A549 treated with DMSO at 1 μM for 4 hours (cell line): ENCODE data around the gene TAF11L4. TPM values are rescaled to one million over a fixed set of nuclear protein-coding genes. Genes with fewer than 3 reads are reported as not detected.

Experiments
- total RNA-seq: library from RNA; stranded (reverse); fragments of 200-300 nt; extraction: Qiagen RNA extraction; gene quantifications from 5 replicates; pipeline ENCODE4 v1.2.3, GENCODE V29; 2022; ENCODE audit warnings: low read depth

The TAF11L4 gene
- total RNA-seq = not detected in 5 replicates

DNA sequence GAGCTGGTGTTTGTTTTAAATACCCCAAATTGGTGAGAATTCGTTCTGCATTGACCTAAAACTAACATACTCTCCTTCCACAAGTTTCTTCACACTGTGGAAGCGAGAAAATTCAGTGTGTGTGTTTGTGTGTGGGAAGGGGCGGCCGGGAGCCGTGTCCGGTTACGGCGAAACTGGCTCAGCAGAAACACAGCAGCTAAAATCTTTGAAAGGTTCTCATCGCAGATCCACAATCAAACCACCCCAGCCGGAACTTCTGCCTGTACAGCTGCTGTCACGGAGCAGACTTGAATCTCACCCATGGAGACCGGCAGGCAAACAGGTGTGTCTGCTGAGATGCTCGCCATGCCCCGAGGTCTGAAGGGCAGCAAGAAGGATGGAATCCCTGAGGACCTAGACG is at the start of gene TAF11L4:
Gene TAF11L4, plus strand, starts transcription at position 301 of the 400 bp plus-strand sequence.

DNA sequence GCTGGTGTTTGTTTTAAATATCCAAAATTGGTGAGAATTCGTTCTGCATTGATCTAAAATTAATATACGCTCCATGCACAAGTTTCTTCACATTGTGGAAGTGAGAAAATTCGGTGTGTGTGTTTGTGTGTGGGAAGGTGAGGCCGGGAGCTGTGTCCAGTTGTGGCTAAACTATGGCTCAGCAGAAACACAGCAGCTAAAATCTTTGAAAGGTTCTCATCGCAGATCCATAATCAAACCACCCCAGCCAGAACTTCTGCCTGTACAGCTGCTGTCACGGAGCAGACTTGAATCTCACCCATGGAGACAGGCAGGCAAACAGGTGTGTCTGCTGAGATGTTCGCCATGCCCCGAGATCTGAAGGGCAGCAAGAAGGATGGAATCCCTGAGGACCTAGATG is 23.7 kb upstream of the TAF11L4 start, which contains the start of gene TAF11L2:
Gene TAF11L2, plus strand, starts transcription at position 301 of the 400 bp plus-strand sequence.

DNA sequence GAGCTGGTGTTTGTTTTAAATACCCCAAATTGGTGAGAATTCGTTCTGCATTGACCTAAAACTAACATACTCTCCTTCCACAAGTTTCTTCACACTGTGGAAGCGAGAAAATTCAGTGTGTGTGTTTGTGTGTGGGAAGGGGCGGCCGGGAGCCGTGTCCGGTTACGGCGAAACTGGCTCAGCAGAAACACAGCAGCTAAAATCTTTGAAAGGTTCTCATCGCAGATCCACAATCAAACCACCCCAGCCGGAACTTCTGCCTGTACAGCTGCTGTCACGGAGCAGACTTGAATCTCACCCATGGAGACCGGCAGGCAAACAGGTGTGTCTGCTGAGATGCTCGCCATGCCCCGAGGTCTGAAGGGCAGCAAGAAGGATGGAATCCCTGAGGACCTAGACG is 3.5 kb upstream of the TAF11L4 start, which contains the start of gene TAF11L3:
Gene TAF11L3, plus strand, starts transcription at position 301 of the 400 bp plus-strand sequence.

DNA sequence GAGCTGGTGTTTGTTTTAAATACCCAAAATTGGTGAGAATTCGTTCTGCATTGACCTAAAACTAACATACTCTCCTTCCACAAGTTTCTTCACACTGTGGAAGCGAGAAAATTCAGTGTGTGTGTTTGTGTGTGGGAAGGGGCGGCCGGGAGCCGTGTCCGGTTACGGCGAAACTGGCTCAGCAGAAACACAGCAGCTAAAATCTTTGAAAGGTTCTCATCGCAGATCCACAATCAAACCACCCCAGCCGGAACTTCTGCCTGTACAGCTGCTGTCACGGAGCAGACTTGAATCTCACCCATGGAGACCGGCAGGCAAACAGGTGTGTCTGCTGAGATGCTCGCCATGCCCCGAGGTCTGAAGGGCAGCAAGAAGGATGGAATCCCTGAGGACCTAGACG is 3.3 kb downstream of the TAF11L4 start, which contains the start of gene TAF11L5:
Gene TAF11L5, plus strand, starts transcription at position 301 of the 400 bp plus-strand sequence.

DNA sequence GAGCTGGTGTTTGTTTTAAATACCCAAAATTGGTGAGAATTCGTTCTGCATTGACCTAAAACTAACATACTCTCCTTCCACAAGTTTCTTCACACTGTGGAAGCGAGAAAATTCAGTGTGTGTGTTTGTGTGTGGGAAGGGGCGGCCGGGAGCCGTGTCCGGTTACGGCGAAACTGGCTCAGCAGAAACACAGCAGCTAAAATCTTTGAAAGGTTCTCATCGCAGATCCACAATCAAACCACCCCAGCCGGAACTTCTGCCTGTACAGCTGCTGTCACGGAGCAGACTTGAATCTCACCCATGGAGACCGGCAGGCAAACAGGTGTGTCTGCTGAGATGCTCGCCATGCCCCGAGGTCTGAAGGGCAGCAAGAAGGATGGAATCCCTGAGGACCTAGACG is 6.8 kb downstream of the TAF11L4 start, which contains the start of gene TAF11L6:
Gene TAF11L6, plus strand, starts transcription at position 301 of the 400 bp plus-strand sequence.

Other genes starting within 250 kb of the TAF11L4 start
- not detected in 5 replicates for gene TAF11L2, start 23.6 kb upstream of the TAF11L4 start, total RNA-seq
- gene TAF11L3, start 3.4 kb upstream of the TAF11L4 start, total RNA-seq = not detected in 5 replicates
- gene TAF11L5, start 3.4 kb downstream of the TAF11L4 start, total RNA-seq = not detected in 5 replicates
- not detected in 5 replicates for gene TAF11L6, start 6.9 kb downstream of the TAF11L4 start, total RNA-seq
- not detected in 5 replicates for gene TAF11L7, start 64.0 kb downstream of the TAF11L4 start, total RNA-seq
- not detected in 5 replicates for gene TAF11L8, start 69.2 kb downstream of the TAF11L4 start, total RNA-seq
- gene TAF11L9, start 72.6 kb downstream of the TAF11L4 start, total RNA-seq = not detected in 5 replicates
- not detected in 5 replicates for gene TAF11L10, start 76.0 kb downstream of the TAF11L4 start, total RNA-seq
- gene TAF11L11, start 82.4 kb downstream of the TAF11L4 start, total RNA-seq = 0.15 to 0.32 TPM (median 0.29 TPM) in 5 replicates
- gene TAF11L12, start 88.6 kb downstream of the TAF11L4 start, total RNA-seq = 0.09 to 0.24 TPM in 2 of 5 replicates, not detected in the others
- gene TAF11L13, start 110.3 kb downstream of the TAF11L4 start, total RNA-seq = not detected in 5 replicates
- not detected in 5 replicates for gene TAF11L14, start 112.7 kb downstream of the TAF11L4 start, total RNA-seq